ENCODE measurements around the gene DAAM2.

DAAM2 gene

GRCh38 chr6:39865011-39865888 is 73.1 kb downstream of the DAAM2 start:
- peak; percentile 83 for TF ChIP-seq CTCF (IDR thresholded peaks at IDR 0.05; ENCODE audit: low read depth, low read length, missing control alignments)

GRCh38 chr6:39867592-39867991 is 75.4 kb downstream of the DAAM2 start:
- DNase-seq (ENCODE audit: low read depth), result no peak
- no peak overlapping the region for H3K4me3 ChIP-seq (ENCODE audit: low read depth, low read length)
- TF ChIP-seq CTCF (IDR thresholded peaks at IDR 0.05; ENCODE audit: low read depth, low read length, missing control alignments), result no peak

More at GRCh38 chr6:39865011-39865888, 73.1 kb downstream of the DAAM2 start:
- H3K4me3 ChIP-seq (ENCODE audit: low read depth, low read length), result no peak overlapping the region
- DNase-seq (ENCODE audit: low read depth), result no peak

GRCh38 chr6:39870950-39871349 is 78.8 kb downstream of the DAAM2 start:
- no peak for DNase-seq (ENCODE audit: low read depth)
- peak; percentile 20 for TF ChIP-seq CTCF (IDR thresholded peaks at IDR 0.05; ENCODE audit: low read depth, low read length, missing control alignments)
- no peak overlapping the region for H3K4me3 ChIP-seq (ENCODE audit: low read depth, low read length)

GRCh38 chr6:39873439-39873838 is 81.3 kb downstream of the DAAM2 start:
- TF ChIP-seq CTCF (IDR thresholded peaks at IDR 0.05; ENCODE audit: low read depth, low read length, missing control alignments), result no peak
- no peak for DNase-seq (ENCODE audit: low read depth)
- H3K4me3 ChIP-seq (ENCODE audit: low read depth, low read length), result no peak overlapping the region

- H3K4me3 ChIP-seq (ENCODE audit: low read depth, low read length), result no peak overlapping the region
- DNase-seq (ENCODE audit: low read depth), result no peak
- TF ChIP-seq CTCF (IDR thresholded peaks at IDR 0.05; ENCODE audit: low read depth, low read length, missing control alignments), result no peak
These were observed 83.9 kb downstream of the DAAM2 start for GRCh38 chr6:39876111-39876510.

GRCh38 chr6:39876826-39877225 is 84.7 kb downstream of the DAAM2 start:
- DNase-seq (ENCODE audit: low read depth), result no peak
- no peak overlapping the region for H3K4me3 ChIP-seq (ENCODE audit: low read depth, low read length)
- no peak for TF ChIP-seq CTCF (IDR thresholded peaks at IDR 0.05; ENCODE audit: low read depth, low read length, missing control alignments)

GRCh38 chr6:39879535-39879934 is 87.4 kb downstream of the DAAM2 start:
- TF ChIP-seq CTCF (IDR thresholded peaks at IDR 0.05; ENCODE audit: low read depth, low read length, missing control alignments), result no peak

More at GRCh38 chr6:39879535-39879934, 87.4 kb downstream of the DAAM2 start:
- no peak overlapping the region for H3K4me3 ChIP-seq (ENCODE audit: low read depth, low read length)
- no peak for DNase-seq (ENCODE audit: low read depth)

Measured in GM12864 (cell line).